T-helper 22 cell (primary cell): Measurements from ENCODE around the gene PXN.

Source experiments
- DNase-seq: peaks from one replicate; pipeline ENCODE4 v3.0.0-alpha.2; 2020; ENCODE audit warnings: low read depth

The PXN gene

DNA sequence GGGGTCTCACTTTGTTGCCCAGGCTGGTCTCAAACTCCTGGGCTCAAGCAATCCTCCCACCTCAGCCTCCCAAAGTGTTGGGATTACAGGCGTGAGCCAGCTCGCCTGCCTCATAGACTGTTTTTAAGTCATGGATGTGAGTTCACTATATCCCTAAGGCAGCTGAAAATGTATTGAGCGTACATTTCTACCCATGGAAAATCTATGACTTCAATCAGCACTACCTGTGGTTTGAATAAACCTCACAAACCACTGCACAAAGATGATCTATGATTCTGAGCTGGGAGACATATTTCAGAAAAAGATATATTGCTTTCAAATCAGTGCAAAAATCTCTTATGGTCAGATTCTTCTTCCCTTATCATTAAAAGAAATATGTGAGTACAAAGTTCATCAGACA is 93.5 kb downstream of the PXN start:
- DNase-seq, result no peak

DNA sequence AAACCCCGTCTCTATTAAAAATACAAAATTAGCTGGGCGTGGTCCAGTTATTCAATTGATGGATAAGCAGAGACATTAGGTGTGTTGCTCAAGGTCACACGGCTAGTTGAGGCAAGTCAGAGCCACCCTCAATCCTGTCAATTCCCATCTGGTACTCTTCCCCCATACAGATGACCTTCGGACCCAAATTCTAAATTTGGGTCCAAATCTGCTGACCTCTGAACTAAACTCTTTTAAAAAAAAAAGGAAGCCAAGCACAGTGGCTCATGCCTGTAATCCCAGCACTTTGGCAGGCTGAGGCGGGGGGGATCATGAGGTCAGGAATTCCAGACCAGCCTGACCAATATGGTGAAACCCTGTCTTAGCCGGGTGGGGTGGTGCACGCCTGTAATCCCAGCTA is 94.9 kb downstream of the PXN start:
- no peak for DNase-seq

DNA sequence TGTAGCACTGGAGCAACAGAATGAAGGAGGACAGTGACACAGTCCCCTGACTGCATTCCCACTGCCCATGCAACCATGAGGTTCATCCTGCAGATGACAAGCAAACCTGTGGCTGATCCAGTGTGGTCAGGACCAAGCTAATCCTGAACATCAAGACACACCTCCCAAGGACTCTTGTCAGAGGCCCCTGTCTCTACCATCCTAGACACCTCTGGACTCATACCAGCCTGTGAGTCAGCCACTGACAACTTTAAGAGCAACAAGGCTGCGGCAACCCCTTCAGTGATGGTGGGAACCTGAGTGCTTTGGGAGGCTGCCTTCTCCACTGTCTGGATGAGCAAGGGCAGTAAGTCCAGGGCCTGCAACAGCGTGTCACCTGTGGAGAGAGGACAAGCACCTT is 95.6 kb downstream of the PXN start:
- no peak for DNase-seq

DNA sequence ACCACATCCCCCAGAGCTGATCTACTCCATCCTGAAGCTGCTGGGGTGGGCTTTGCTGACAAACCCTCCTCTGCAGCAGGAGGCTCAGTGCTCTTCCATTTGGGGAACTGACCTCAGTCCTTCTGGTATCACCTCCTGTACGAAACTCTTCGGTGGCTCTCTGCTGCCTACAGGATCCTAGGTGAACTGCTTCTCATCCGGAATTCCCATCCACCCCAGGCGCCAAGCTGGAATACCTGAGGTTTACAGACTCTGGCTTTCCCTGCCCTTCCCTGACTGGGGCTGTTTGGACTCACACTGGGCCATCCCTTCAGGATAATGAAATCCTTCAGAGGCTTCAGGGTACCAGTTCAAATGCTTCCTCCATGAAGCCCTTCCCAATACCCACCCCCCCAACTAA is 97.2 kb downstream of the PXN start:
- no peak for DNase-seq

DNA sequence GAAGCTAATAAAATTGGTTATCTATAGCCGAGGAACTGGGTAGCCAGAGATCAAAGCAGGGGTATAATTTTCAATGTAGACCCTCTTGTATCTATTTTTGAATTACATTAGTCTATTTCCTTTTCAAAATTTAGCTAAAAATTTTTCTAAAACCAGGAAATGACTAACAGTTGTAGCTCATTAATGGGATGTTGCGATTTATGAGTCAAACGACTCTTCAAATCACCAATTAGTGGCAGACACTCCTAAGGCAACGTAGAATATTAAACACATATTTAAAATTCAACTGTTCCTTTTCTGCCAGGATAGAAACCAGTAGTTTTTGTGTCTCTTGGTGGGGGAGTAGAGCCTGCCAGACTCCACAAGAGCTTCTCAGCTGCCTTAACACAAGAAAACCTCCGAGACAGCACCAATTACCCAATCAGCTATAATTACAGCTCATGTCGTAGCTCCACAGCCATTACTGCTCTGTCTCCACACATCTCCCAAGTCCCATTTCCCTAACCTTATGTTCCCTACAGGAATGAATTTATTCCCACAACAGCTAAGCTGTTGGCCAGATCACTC is 97.9 kb downstream of the PXN start:
- no peak for DNase-seq

DNA sequence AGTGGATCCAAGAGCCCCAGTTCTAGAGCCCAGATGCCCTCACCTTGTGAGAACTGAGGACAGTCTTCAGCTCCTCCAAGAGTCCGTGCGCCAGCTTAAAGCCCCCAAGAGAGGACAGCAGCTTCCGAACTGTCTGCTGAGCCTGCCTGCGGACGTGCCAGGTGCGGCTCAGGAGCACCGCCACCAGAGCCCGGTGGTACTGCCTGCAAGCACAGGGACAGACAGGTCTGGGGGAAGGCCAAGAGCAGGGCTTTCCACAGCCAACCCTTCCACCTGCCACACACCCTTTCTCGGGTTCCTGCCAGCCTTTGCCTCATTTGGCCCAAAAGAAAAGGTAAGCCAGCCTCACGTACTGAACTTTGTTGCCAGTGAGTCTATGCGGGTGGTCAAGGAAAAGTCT is 101.2 kb downstream of the PXN start:
- DNase-seq, result no peak

DNA sequence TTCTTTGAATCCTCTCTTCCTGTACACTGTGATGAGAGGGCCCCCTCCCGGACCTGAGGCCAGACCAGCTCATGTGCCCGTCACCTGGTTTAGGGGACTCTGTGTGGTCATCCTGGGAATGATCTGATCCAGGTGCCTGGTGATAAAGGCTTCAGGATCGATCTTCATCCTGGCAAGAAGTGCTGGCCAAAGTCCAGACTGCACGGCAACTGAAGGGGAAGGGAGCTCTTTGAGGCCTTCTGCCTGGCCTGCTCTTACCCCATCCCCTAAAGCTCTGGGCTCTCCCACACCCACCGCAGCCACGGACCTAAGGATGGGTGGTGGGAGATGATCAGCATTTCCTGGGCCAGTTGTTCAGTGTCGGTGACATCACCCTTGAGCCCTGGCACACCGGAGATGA is 102.8 kb downstream of the PXN start:
- no peak for DNase-seq

DNA sequence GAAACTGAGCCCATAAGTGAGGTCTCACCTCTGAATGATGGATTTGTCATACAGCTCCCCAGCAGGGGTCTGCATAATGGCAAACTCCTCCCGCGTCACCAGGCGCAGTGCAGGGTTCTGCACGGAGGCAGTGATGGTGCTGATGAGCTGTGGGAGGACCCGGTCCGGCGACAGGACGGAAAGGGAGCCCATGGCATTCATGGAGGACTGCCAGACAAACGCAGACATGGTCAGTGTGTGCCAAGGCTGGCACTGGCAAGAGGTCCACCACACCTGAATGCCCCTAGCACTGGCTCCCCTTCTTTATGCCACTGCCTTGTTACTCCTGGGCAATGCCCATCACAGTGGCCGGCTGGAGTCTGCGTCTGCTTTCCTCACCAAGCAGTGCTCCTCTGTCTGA is 103.7 kb downstream of the PXN start:
- no peak for DNase-seq
